Breast epithelium (tissue), 3 donors: Measurements from ENCODE around the gene IL9.

ENCODE experiments used
- POLR2A ChIP-seq: fragments of 450-650 bp; IDR thresholded peaks from one replicate; pipeline ENCODE4 v1.6.1; 2016; ENCODE audit warnings: antibody characterized with exemption, mild to moderate bottlenecking, moderate library complexity
- POLR2AphosphoS5 ChIP-seq, 3 donors: sonication (generic); formaldehyde crosslinking; IDR thresholded peaks; one replicate each; pipeline ENCODE4 v1.6.1; 2017; ENCODE audit warnings: antibody characterized with exemption in 3 of 3
- TF ChIP-seq, protein P1 (sequence below), 3 donors: fragments of 450-650 bp; IDR thresholded peaks; one replicate each; pipeline ENCODE4 v1.5.1; 2016 to 2017; ENCODE audit warnings: antibody characterized with exemption in 3 of 3, mild to moderate bottlenecking in 3 of 3, moderate library complexity in 3 of 3

DNA sequence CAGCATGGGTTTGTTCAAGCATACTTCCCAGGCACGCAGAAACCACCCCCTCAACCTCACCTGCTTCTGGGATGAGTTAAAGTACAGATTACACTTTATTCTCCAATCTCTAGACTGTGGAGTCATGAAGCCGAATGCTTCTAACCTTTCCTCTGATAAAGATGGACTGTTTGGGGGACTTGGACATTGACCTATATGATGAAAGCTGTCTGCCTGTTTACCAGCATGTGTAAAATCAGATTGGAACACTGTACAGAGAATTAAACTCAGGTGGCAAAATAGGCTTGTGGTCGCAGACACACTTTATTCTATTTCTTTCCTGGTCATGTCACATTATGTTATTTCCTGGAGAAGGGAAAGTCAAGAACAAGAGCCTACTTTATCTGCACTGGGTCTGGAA, 25.7 kb downstream of the IL9 start:
- TF ChIP-seq POLR2AphosphoS5 (IDR thresholded peaks at IDR 0.05) (no peak), POLR2A (no peak)
- TF ChIP-seq, protein P1, sequence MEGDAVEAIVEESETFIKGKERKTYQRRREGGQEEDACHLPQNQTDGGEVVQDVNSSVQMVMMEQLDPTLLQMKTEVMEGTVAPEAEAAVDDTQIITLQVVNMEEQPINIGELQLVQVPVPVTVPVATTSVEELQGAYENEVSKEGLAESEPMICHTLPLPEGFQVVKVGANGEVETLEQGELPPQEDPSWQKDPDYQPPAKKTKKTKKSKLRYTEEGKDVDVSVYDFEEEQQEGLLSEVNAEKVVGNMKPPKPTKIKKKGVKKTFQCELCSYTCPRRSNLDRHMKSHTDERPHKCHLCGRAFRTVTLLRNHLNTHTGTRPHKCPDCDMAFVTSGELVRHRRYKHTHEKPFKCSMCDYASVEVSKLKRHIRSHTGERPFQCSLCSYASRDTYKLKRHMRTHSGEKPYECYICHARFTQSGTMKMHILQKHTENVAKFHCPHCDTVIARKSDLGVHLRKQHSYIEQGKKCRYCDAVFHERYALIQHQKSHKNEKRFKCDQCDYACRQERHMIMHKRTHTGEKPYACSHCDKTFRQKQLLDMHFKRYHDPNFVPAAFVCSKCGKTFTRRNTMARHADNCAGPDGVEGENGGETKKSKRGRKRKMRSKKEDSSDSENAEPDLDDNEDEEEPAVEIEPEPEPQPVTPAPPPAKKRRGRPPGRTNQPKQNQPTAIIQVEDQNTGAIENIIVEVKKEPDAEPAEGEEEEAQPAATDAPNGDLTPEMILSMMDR (IDR thresholded peaks at IDR 0.05) = no peak
